ENCODE measurements around the gene SMIM43.
A peak's percentile ranks its signal among the peaks of the same experiment; 100 is the strongest.

The SMIM43 gene

DNA sequence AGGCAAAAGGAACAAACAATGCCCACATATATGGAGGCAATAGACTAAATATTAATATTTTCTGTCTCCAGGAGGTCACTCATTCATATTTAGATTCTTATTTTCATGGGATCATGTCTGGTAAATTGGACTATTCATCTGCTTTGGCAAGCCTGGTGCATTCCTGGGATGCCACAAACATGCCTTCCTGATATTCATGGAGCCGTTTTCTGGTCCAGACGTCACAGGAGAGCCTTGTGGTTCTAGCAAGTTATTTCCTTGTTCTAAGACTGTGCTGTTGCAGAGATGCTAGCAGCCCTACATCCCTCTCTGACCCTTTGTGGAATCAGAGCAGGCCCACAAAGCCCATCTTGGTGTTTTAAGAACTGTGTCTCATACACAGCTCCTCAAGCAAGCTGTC lies 20.0 kb upstream of the SMIM43 start:
- Histone ChIP-seq H3K4me3 (ENCODE audit: low read depth in 1 of 5, low read length in 5 of 5) (no peak overlapping the region), H3K4me1 (ENCODE audit: control insufficient read depth in 5 of 5, insufficient read depth in 5 of 5, low read length in 5 of 5) (peaks cover 0 to 12% (median 8%) of the 10 kb centered on the region in 5 donors), H3K27me3 (ENCODE audit: control insufficient read depth in 5 of 5, insufficient read depth in 4 of 5, low read length in 5 of 5) (peaks cover 0 to 3% (median 0%) of the 10 kb centered on the region in 5 donors), H3K9me3 (ENCODE audit: control insufficient read depth in 5 of 5, low read length in 5 of 5) (peaks cover 0 to 7% (median 4%) of the 10 kb centered on the region in 5 donors), H3K27ac (ENCODE audit: low read depth, low read length) (peak overlapping the region; percentile 47), H3K9ac (ENCODE audit: low read length in 5 of 5) (no peak overlapping the region), H3K36me3 (ENCODE audit: control insufficient read depth in 5 of 5, insufficient read depth in 5 of 5, low read length in 5 of 5) (no peaks in the 10 kb centered on the region)

GRCh38 chr4:121784401-121784800 lies 19.4 kb upstream of the SMIM43 start:
- H3K9ac ChIP-seq (ENCODE audit: low read length in 5 of 5), result no peak overlapping the region
- H3K4me3 ChIP-seq (ENCODE audit: low read depth in 1 of 5, low read length in 5 of 5), result no peak overlapping the region
- no peaks in the 10 kb centered on the region for H3K36me3 ChIP-seq (ENCODE audit: control insufficient read depth in 5 of 5, insufficient read depth in 5 of 5, low read length in 5 of 5)
- H3K27ac ChIP-seq (ENCODE audit: low read depth, low read length), result peak overlapping the region; percentile 47
- H3K9me3 ChIP-seq (ENCODE audit: control insufficient read depth in 5 of 5, low read length in 5 of 5), result peaks cover 0 to 7% (median 4%) of the 10 kb centered on the region in 5 donors
- peaks cover 0 to 3% (median 0%) of the 10 kb centered on the region in 5 donors for H3K27me3 ChIP-seq (ENCODE audit: control insufficient read depth in 5 of 5, insufficient read depth in 4 of 5, low read length in 5 of 5)
- H3K4me1 ChIP-seq (ENCODE audit: control insufficient read depth in 5 of 5, insufficient read depth in 5 of 5, low read length in 5 of 5), result peaks cover 0 to 12% (median 8%) of the 10 kb centered on the region in 5 donors

- H3K4me1 ChIP-seq (ENCODE audit: control insufficient read depth in 5 of 5, insufficient read depth in 5 of 5, low read length in 5 of 5), result peaks cover 0 to 12% (median 8%) of the 10 kb centered on the region in 5 donors
- H3K27me3 ChIP-seq (ENCODE audit: control insufficient read depth in 5 of 5, insufficient read depth in 4 of 5, low read length in 5 of 5), result peaks cover 0 to under 1% (median 0%) of the 10 kb centered on the region in 5 donors
- H3K9ac ChIP-seq (ENCODE audit: low read length in 5 of 5), result no peak overlapping the region
- no peak overlapping the region for H3K27ac ChIP-seq (ENCODE audit: low read depth, low read length)
- H3K9me3 ChIP-seq (ENCODE audit: control insufficient read depth in 5 of 5, low read length in 5 of 5), result peaks cover 0 to 7% (median 4%) of the 10 kb centered on the region in 5 donors
- H3K36me3 ChIP-seq (ENCODE audit: control insufficient read depth in 5 of 5, insufficient read depth in 5 of 5, low read length in 5 of 5), result no peaks in the 10 kb centered on the region
- no peak overlapping the region for H3K4me3 ChIP-seq (ENCODE audit: low read depth in 1 of 5, low read length in 5 of 5)
Measured at GRCh38 chr4:121783210-121783609, 18.2 kb upstream of the SMIM43 start.

DNA sequence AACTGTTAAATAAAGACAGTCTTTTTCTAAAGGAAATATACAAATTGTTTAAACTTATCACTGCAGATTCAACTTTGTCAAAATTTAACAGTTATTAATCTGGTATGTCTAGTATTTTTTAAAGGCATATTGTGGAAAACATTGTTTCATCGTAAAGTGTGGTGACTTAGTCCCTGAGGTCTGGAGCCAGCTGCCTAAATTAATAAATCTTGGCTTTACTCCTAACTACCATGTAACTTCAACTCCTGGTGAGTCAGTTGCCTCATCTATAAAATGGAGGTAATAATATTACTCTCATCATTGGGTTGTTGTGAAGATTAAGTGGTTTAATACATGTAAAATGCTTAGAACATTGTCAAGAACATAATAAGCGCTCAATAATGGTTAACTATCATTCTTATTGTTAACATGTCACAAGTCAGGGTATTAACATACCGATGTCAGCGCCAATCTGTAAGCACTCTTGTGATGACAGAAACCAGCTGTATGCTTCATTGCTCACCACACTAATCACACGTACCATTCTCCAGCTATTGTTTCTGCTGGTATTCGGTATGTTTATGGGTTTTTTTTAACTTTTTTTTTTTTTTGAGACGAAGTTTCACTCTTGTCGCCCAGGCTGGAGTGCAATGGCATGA lies 14.1 kb upstream of the SMIM43 start:
- peaks cover 0 to 4% (median 0%) of the 10 kb centered on the region in 5 donors for H3K4me1 ChIP-seq (ENCODE audit: control insufficient read depth in 5 of 5, insufficient read depth in 5 of 5, low read length in 5 of 5)
- H3K4me3 ChIP-seq (ENCODE audit: low read depth in 1 of 5, low read length in 5 of 5), result no peak overlapping the region
- no peak overlapping the region for H3K9ac ChIP-seq (ENCODE audit: low read length in 5 of 5)
- no peaks in the 10 kb centered on the region for H3K36me3 ChIP-seq (ENCODE audit: control insufficient read depth in 5 of 5, insufficient read depth in 5 of 5, low read length in 5 of 5)
- H3K27me3 ChIP-seq (ENCODE audit: control insufficient read depth in 5 of 5, insufficient read depth in 4 of 5, low read length in 5 of 5), result no peaks in the 10 kb centered on the region
- H3K9me3 ChIP-seq (ENCODE audit: control insufficient read depth in 5 of 5, low read length in 5 of 5), result peaks cover 0 to 2% (median 0%) of the 10 kb centered on the region in 5 donors
- H3K27ac ChIP-seq (ENCODE audit: low read depth, low read length), result no peak overlapping the region

DNA sequence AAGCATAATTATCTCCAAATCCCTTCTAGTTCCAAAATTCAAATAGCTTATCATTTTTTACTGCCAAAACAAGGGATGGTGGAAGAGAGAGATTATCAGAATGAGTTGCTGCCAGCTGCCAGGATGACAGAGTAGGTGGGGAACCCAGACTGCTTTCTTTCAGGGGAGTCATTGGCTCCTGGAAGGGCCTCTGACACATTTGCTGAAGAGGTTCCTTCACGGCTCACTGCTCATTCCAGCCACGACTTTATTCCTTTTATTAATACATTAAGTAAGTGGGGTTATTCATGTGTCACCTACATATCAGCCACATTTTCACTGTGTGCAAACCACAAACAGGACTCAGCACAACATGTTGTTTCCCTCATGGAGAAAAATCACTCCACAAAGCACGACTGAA lies 12.7 kb upstream of the SMIM43 start:
- no peaks in the 10 kb centered on the region for H3K36me3 ChIP-seq (ENCODE audit: control insufficient read depth in 5 of 5, insufficient read depth in 5 of 5, low read length in 5 of 5)

DNA sequence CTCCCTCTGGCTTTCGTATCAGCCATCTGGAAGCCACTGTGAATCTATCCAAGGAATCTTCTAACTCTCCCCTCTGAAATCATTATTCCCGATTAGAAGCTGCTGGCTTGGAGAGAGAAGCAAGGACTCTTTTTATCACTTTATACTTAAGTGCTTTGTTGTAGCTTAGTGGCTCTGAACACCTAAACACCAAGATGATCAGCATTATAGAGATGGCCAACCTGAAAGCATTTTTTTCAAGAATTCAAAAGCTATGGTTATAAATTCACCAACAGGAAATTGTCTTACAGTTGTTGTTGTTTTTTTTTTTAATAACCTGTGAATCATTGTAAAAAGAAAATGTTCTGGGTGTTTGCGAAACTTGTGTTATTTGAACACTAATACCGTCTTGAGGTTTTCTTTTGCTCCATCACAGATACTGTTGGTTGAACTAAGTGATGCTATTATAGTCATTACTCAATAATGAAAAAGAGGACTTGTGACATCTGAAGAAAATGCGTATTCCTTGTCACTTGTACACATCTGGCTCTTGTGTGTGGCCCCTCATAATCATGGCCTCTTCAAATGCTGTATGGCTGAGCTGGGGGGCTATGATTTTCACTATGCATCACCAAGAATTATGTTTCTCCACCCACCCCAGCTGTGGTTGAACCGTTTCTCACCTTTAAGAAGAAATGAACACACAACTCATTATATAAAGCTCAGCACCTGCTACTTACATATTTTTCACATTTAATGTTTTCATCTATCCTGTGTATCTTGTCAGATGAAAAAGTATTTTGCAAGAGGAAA lies 11.8 kb upstream of the SMIM43 start:
- H3K9me3 ChIP-seq (ENCODE audit: control insufficient read depth in 5 of 5, low read length in 5 of 5), result no peaks in the 10 kb centered on the region
- H3K27me3 ChIP-seq (ENCODE audit: control insufficient read depth in 5 of 5, insufficient read depth in 4 of 5, low read length in 5 of 5), result no peaks in the 10 kb centered on the region

More for the DNA sequence above, 12.7 kb upstream of the SMIM43 start:
- Histone ChIP-seq H3K9me3 (ENCODE audit: control insufficient read depth in 5 of 5, low read length in 5 of 5) (no peaks in the 10 kb centered on the region), H3K27ac (ENCODE audit: low read depth, low read length) (no peak overlapping the region), H3K27me3 (ENCODE audit: control insufficient read depth in 5 of 5, insufficient read depth in 4 of 5, low read length in 5 of 5) (no peaks in the 10 kb centered on the region), H3K4me3 (ENCODE audit: low read depth in 1 of 5, low read length in 5 of 5) (no peak overlapping the region), H3K9ac (ENCODE audit: low read length in 5 of 5) (no peak overlapping the region), H3K4me1 (ENCODE audit: control insufficient read depth in 5 of 5, insufficient read depth in 5 of 5, low read length in 5 of 5) (peaks cover 0 to 4% (median 0%) of the 10 kb centered on the region in 5 donors)

DNA sequence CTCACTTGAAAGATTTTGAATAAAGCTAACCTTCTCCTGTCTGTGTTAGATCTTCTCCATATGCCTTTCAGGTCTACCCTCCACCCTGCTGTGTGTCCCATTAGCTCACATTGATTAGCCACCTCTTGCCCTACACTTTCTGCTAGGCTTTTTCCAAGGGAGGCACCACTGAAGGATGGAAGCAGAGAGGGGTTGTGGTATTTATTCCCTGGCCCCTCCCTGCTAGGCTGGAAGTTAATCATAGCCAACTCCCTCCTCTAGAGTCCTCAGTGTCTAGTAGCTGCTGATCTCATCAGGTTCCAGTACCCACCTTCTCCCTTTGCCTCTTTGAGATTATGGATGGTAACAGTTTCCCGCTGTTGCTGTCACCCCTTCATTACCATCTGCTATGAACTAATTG lies 8.9 kb upstream of the SMIM43 start:
- H3K9me3 ChIP-seq (ENCODE audit: control insufficient read depth in 5 of 5, low read length in 5 of 5), result no peaks in the 10 kb centered on the region
- no peak overlapping the region for H3K4me3 ChIP-seq (ENCODE audit: low read depth in 1 of 5, low read length in 5 of 5)
- peaks cover 0 to 4% (median 0%) of the 10 kb centered on the region in 5 donors for H3K4me1 ChIP-seq (ENCODE audit: control insufficient read depth in 5 of 5, insufficient read depth in 5 of 5, low read length in 5 of 5)
- H3K9ac ChIP-seq (ENCODE audit: low read length in 5 of 5), result no peak overlapping the region
- no peaks in the 10 kb centered on the region for H3K27me3 ChIP-seq (ENCODE audit: control insufficient read depth in 5 of 5, insufficient read depth in 4 of 5, low read length in 5 of 5)
- H3K36me3 ChIP-seq (ENCODE audit: control insufficient read depth in 5 of 5, insufficient read depth in 5 of 5, low read length in 5 of 5), result no peaks in the 10 kb centered on the region
- H3K27ac ChIP-seq (ENCODE audit: low read depth, low read length), result no peak overlapping the region

More for the DNA sequence above, 11.8 kb upstream of the SMIM43 start:
- H3K4me3 ChIP-seq (ENCODE audit: low read depth in 1 of 5, low read length in 5 of 5), result no peak overlapping the region
- no peaks in the 10 kb centered on the region for H3K36me3 ChIP-seq (ENCODE audit: control insufficient read depth in 5 of 5, insufficient read depth in 5 of 5, low read length in 5 of 5)
- H3K9ac ChIP-seq (ENCODE audit: low read length in 5 of 5), result no peak overlapping the region
- no peak overlapping the region for H3K27ac ChIP-seq (ENCODE audit: low read depth, low read length)
- H3K4me1 ChIP-seq (ENCODE audit: control insufficient read depth in 5 of 5, insufficient read depth in 5 of 5, low read length in 5 of 5), result peaks cover 0 to 4% (median 0%) of the 10 kb centered on the region in 5 donors

DNA sequence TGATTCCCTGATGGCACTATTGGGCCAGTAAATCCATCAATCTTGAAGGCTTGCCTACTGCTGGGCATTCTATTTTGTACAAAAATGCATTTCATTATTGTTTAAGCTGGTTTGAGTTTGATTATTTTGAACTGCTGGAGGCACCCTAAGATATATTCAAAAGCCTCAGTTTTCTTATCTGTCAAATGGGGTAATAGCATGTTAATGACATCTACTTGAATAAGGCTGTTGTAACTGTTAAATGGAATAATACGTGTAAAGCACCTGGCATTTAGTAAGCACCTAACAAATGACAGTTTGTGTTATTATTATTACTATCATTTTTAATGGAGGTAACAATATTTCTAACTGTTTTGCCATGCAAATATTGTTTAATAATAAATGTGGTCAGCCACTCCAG lies 6.9 kb upstream of the SMIM43 start:
- H3K4me3 ChIP-seq (ENCODE audit: low read depth in 1 of 5, low read length in 5 of 5), result no peak overlapping the region
- no peaks in the 10 kb centered on the region for H3K9me3 ChIP-seq (ENCODE audit: control insufficient read depth in 5 of 5, low read length in 5 of 5)
- peaks cover 0 to 3% (median 0%) of the 10 kb centered on the region in 5 donors for H3K27me3 ChIP-seq (ENCODE audit: control insufficient read depth in 5 of 5, insufficient read depth in 4 of 5, low read length in 5 of 5)

DNA sequence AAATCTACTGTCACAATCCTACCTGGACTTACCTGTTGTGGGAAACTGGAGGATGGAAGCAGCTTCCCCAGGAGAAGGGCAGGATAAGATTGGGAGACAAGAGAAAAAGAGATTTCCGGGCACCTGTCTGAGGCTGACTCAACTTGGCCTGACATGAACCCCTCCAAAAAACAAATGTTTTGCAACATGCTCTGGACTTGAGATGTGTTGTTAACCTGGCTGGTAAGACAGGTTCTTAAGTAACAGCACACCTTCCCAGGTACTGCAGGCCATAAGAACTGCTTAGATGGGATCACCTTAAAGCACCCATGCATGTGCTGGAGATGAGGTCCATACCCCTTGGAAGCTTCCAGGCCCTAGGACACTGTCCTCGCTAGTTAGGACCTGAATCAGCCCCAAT lies 4.4 kb upstream of the SMIM43 start:
- no peak overlapping the region for H3K27ac ChIP-seq (ENCODE audit: low read depth, low read length)
- H3K9ac ChIP-seq (ENCODE audit: low read length in 5 of 5), result no peak overlapping the region
- H3K36me3 ChIP-seq (ENCODE audit: control insufficient read depth in 5 of 5, insufficient read depth in 5 of 5, low read length in 5 of 5), result no peaks in the 10 kb centered on the region
- H3K4me1 ChIP-seq (ENCODE audit: control insufficient read depth in 5 of 5, insufficient read depth in 5 of 5, low read length in 5 of 5), result peaks cover 0 to 13% (median 10%) of the 10 kb centered on the region in 5 donors
- no peak overlapping the region for H3K4me3 ChIP-seq (ENCODE audit: low read depth in 1 of 5, low read length in 5 of 5)
- H3K27me3 ChIP-seq (ENCODE audit: control insufficient read depth in 5 of 5, insufficient read depth in 4 of 5, low read length in 5 of 5), result peaks cover 2 to 20% (median 12%) of the 10 kb centered on the region in 5 donors
- no peaks in the 10 kb centered on the region for H3K9me3 ChIP-seq (ENCODE audit: control insufficient read depth in 5 of 5, low read length in 5 of 5)

More for the DNA sequence above, 6.9 kb upstream of the SMIM43 start:
- H3K36me3 ChIP-seq (ENCODE audit: control insufficient read depth in 5 of 5, insufficient read depth in 5 of 5, low read length in 5 of 5), result no peaks in the 10 kb centered on the region
- no peak overlapping the region for H3K27ac ChIP-seq (ENCODE audit: low read depth, low read length)
- H3K4me1 ChIP-seq (ENCODE audit: control insufficient read depth in 5 of 5, insufficient read depth in 5 of 5, low read length in 5 of 5), result peaks cover 0 to 4% (median 0%) of the 10 kb centered on the region in 5 donors
- H3K9ac ChIP-seq (ENCODE audit: low read length in 5 of 5), result no peak overlapping the region

DNA sequence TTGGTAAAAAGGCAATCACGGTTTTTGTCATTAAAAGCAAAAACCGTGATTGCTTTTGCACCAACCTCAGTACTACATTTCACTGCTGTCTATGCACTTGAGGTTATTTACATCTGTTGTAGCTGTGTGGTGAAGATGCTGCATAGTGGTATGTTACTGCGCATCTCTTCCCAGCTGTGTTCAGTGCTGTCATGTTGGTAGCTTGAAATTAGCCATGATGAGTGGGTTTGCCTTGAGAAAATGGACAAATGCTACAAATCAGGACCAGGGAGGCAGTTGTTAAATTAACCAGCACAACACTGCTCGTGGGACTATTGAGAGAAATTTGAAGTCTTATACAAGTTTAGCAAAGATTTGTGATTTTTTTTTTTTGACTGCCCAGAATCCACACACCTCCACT lies 2.2 kb upstream of the SMIM43 start:
- no peaks in the 10 kb centered on the region for H3K9me3 ChIP-seq (ENCODE audit: control insufficient read depth in 5 of 5, low read length in 5 of 5)
- no peak overlapping the region for H3K4me3 ChIP-seq (ENCODE audit: low read depth in 1 of 5, low read length in 5 of 5)
- no peaks in the 10 kb centered on the region for H3K36me3 ChIP-seq (ENCODE audit: control insufficient read depth in 5 of 5, insufficient read depth in 5 of 5, low read length in 5 of 5)
- H3K27me3 ChIP-seq (ENCODE audit: control insufficient read depth in 5 of 5, insufficient read depth in 4 of 5, low read length in 5 of 5), result peaks cover 7 to 25% (median 21%) of the 10 kb centered on the region in 5 donors
- no peak overlapping the region for H3K9ac ChIP-seq (ENCODE audit: low read length in 5 of 5)
- peaks cover 0 to 13% (median 10%) of the 10 kb centered on the region in 5 donors for H3K4me1 ChIP-seq (ENCODE audit: control insufficient read depth in 5 of 5, insufficient read depth in 5 of 5, low read length in 5 of 5)
- H3K27ac ChIP-seq (ENCODE audit: low read depth, low read length), result no peak overlapping the region
